ENCODE results near the gene ELAPOR1. TPM values are rescaled to one million over a fixed set of nuclear protein-coding genes. Genes with fewer than 3 reads are reported as not detected.

ELAPOR1 gene
- polyA plus RNA-seq, 1 donor from 2014 or later = 16.8 TPM

DNA sequence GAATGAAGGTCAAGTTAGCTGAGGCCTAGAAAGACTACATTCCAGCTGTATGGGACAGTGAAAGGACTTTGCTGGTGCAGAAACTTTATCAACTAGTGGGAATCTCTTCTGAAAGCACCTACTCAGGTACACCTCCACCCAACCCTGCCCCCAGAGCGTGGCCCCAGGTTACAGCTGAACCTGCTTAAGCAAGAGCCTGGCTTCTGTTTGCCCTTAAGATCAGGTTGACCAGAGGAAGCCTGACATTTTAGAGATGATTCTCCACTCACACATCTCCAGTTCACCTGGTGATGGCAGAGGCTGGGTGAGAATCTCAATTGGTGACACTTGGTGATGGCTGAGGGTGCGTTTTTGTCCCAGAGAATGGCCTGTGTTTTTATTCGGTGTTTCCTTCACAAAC, 24.0 kb downstream of the ELAPOR1 start:
- H3K4me2 ChIP-seq (ENCODE audit: low read length) = no peak overlapping the region
- H3F3A ChIP-seq (ENCODE audit: insufficient read depth, low read length, poor library complexity, severe bottlenecking) = no peaks in the 10 kb centered on the region
- no peak overlapping the region for H3K4me3 ChIP-seq (ENCODE audit: low read length)
- H3K79me2 ChIP-seq (replicated peaks; ENCODE audit: insufficient read depth, low read length) = no peaks in the 10 kb centered on the region
- H2AFZ ChIP-seq (ENCODE audit: low read depth, low read length) = no peak overlapping the region
- H3K9me3 ChIP-seq (ENCODE audit: low read length) = no peaks in the 10 kb centered on the region
- H4K20me1 ChIP-seq (ENCODE audit: insufficient read depth) = no peaks in the 10 kb centered on the region
- H3K27ac ChIP-seq (ENCODE audit: low read length) = no peak overlapping the region
- H3K27me3 ChIP-seq (ENCODE audit: insufficient read depth, low read depth, low read length) = no peaks in the 10 kb centered on the region
- TF ChIP-seq, protein P1, sequence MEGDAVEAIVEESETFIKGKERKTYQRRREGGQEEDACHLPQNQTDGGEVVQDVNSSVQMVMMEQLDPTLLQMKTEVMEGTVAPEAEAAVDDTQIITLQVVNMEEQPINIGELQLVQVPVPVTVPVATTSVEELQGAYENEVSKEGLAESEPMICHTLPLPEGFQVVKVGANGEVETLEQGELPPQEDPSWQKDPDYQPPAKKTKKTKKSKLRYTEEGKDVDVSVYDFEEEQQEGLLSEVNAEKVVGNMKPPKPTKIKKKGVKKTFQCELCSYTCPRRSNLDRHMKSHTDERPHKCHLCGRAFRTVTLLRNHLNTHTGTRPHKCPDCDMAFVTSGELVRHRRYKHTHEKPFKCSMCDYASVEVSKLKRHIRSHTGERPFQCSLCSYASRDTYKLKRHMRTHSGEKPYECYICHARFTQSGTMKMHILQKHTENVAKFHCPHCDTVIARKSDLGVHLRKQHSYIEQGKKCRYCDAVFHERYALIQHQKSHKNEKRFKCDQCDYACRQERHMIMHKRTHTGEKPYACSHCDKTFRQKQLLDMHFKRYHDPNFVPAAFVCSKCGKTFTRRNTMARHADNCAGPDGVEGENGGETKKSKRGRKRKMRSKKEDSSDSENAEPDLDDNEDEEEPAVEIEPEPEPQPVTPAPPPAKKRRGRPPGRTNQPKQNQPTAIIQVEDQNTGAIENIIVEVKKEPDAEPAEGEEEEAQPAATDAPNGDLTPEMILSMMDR (IDR thresholded peaks at IDR 0.05; ENCODE audit: poor library complexity, severe bottlenecking) = no peak
- TF ChIP-seq TAF1 (IDR thresholded peaks at IDR 0.05; ENCODE audit: low read depth) (no peak), MXI1 (conservative IDR thresholded peaks at IDR 0.05; ENCODE audit: poor library complexity, severe bottlenecking) (no peak), POLR2AphosphoS5 (IDR thresholded peaks at IDR 0.05) (no peak), RAD21 (conservative IDR thresholded peaks at IDR 0.05) (no peak), EZH2 (IDR thresholded peaks at IDR 0.05; ENCODE audit: borderline replicate concordance, insufficient read depth, low read length, poor library complexity, severe bottlenecking) (no peak), SMC3 (conservative IDR thresholded peaks at IDR 0.05; ENCODE audit: poor library complexity) (no peak), EP300 (conservative IDR thresholded peaks at IDR 0.05; ENCODE audit: poor library complexity, severe bottlenecking) (no peak)
- TF ChIP-seq, protein P2, sequence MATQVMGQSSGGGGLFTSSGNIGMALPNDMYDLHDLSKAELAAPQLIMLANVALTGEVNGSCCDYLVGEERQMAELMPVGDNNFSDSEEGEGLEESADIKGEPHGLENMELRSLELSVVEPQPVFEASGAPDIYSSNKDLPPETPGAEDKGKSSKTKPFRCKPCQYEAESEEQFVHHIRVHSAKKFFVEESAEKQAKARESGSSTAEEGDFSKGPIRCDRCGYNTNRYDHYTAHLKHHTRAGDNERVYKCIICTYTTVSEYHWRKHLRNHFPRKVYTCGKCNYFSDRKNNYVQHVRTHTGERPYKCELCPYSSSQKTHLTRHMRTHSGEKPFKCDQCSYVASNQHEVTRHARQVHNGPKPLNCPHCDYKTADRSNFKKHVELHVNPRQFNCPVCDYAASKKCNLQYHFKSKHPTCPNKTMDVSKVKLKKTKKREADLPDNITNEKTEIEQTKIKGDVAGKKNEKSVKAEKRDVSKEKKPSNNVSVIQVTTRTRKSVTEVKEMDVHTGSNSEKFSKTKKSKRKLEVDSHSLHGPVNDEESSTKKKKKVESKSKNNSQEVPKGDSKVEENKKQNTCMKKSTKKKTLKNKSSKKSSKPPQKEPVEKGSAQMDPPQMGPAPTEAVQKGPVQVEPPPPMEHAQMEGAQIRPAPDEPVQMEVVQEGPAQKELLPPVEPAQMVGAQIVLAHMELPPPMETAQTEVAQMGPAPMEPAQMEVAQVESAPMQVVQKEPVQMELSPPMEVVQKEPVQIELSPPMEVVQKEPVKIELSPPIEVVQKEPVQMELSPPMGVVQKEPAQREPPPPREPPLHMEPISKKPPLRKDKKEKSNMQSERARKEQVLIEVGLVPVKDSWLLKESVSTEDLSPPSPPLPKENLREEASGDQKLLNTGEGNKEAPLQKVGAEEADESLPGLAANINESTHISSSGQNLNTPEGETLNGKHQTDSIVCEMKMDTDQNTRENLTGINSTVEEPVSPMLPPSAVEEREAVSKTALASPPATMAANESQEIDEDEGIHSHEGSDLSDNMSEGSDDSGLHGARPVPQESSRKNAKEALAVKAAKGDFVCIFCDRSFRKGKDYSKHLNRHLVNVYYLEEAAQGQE (IDR thresholded peaks at IDR 0.05; ENCODE audit: borderline replicate concordance) = no peak
- no peaks in the 10 kb centered on the region for H3K9me2 ChIP-seq (ENCODE audit: insufficient read depth, low read length)
- H3K9ac ChIP-seq (ENCODE audit: low read length) = no peak overlapping the region
- no peaks in the 10 kb centered on the region for H3K36me3 ChIP-seq (ENCODE audit: insufficient read depth, low read length)

DNA sequence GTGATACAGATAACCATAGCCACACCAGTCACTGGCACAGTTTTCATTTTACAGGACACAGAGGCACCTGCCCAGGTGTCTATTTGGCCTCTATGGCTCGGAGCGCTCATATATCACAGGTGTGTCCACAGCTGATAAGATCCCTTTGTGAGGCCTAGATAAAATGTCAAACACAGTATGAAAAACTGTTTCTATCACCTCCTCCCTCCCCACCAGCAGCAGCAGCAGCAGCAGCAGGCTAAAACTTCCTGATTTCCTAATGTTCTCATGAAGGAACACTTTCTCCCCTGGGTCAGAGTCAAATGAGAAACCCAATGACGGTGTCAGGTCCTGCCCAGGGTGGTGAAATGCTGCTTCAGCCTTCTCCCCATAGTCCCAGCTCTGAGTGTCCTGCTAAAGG, 24.4 kb downstream of the ELAPOR1 start:
- Histone ChIP-seq H3K27me3 (ENCODE audit: insufficient read depth, low read depth, low read length) (no peaks in the 10 kb centered on the region), H3K4me3 (ENCODE audit: low read length) (no peak overlapping the region)

More for the DNA sequence above, 24.4 kb downstream of the ELAPOR1 start:
- Histone ChIP-seq H3K79me2 (replicated peaks; ENCODE audit: insufficient read depth, low read length) (no peaks in the 10 kb centered on the region), H3F3A (ENCODE audit: insufficient read depth, low read length, poor library complexity, severe bottlenecking) (no peaks in the 10 kb centered on the region), H2AFZ (ENCODE audit: low read depth, low read length) (no peak overlapping the region), H3K9me2 (ENCODE audit: insufficient read depth, low read length) (no peaks in the 10 kb centered on the region), H3K9ac (ENCODE audit: low read length) (no peak overlapping the region), H3K27ac (ENCODE audit: low read length) (no peak overlapping the region), H4K20me1 (ENCODE audit: insufficient read depth) (no peaks in the 10 kb centered on the region), H3K36me3 (ENCODE audit: insufficient read depth, low read length) (no peaks in the 10 kb centered on the region), H3K9me3 (ENCODE audit: low read length) (no peaks in the 10 kb centered on the region), H3K4me2 (ENCODE audit: low read length) (no peak overlapping the region)
- no peak for TF ChIP-seq EP300 (conservative IDR thresholded peaks at IDR 0.05; ENCODE audit: poor library complexity, severe bottlenecking)
- no peak for TF ChIP-seq MXI1 (conservative IDR thresholded peaks at IDR 0.05; ENCODE audit: poor library complexity, severe bottlenecking)
- TF ChIP-seq, protein P2 (IDR thresholded peaks at IDR 0.05; ENCODE audit: borderline replicate concordance) = no peak
- TF ChIP-seq POLR2AphosphoS5 (IDR thresholded peaks at IDR 0.05) = no peak
- TF ChIP-seq TAF1 (IDR thresholded peaks at IDR 0.05; ENCODE audit: low read depth) = no peak
- TF ChIP-seq, protein P1 (IDR thresholded peaks at IDR 0.05; ENCODE audit: poor library complexity, severe bottlenecking) = no peak
- TF ChIP-seq EZH2 (IDR thresholded peaks at IDR 0.05; ENCODE audit: borderline replicate concordance, insufficient read depth, low read length, poor library complexity, severe bottlenecking) = no peak
- no peak for TF ChIP-seq RAD21 (conservative IDR thresholded peaks at IDR 0.05)
- TF ChIP-seq SMC3 (conservative IDR thresholded peaks at IDR 0.05; ENCODE audit: poor library complexity) = no peak

Data from neural cell (in vitro differentiated cells).